Measurements from ENCODE around the gene MARCHF3. TPM values are rescaled to one million over a fixed set of nuclear protein-coding genes. Genes with fewer than 3 reads are reported as not detected.
"Not testable (repeated sequence)": the region's sequence is repeated elsewhere in the genome, so short reads cannot be mapped to it uniquely, and the experiment has no call there.

The MARCHF3 gene
- polyA plus RNA-seq, 4 donors = 3.6 to 8.5 (median 5.4) TPM

DNA sequence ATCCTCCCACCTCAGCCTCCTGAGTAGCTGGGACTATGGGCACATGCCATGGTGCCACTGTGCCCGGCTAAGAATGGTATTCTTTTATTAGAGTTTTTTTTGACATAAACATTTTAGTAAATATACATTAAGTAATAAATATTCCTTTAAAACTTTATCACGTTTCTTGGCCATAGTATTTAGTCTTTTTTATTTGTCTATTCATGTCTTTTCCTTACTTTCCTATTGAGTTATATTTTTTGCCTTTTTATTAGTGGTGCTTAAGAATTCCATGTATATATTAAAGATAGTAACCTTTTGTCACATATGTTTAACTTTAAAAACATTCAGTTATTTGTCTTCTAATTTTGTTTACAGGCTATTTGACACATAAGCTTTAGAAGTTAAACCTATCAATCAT lies 73.4 kb downstream of the MARCHF3 start:
- Histone ChIP-seq H3K36me3 (ENCODE audit: control insufficient read depth in 3 of 3, insufficient read depth in 2 of 3, low read depth in 1 of 3, low read length in 3 of 3) (no peaks in the 10 kb centered on the region), H3K27ac (ENCODE audit: low read depth in 1 of 3, low read length in 2 of 3) (no peak overlapping the region), H3K27me3 (ENCODE audit: control insufficient read depth in 3 of 3, insufficient read depth in 3 of 3, low read length in 3 of 3) (no peaks in the 10 kb centered on the region), H3K4me1 (ENCODE audit: control insufficient read depth in 3 of 3, insufficient read depth in 2 of 3, low read depth in 1 of 3, low read length in 2 of 3) (no peaks in the 10 kb centered on the region), H3K9me3 (ENCODE audit: control insufficient read depth in 2 of 2, insufficient read depth in 1 of 2, low read depth in 1 of 2, low read length in 1 of 2) (no peaks in the 10 kb centered on the region), H3K4me3 (ENCODE audit: low read depth in 1 of 3, low read length in 3 of 3) (no peak overlapping the region)
- 90 to 96% (median 90%) methylated on average over 2 of the region's 2 CpGs for WGBS, 3 donors
- peak; percentile 15 for FAIRE-seq
- no peak for DNase-seq

DNA sequence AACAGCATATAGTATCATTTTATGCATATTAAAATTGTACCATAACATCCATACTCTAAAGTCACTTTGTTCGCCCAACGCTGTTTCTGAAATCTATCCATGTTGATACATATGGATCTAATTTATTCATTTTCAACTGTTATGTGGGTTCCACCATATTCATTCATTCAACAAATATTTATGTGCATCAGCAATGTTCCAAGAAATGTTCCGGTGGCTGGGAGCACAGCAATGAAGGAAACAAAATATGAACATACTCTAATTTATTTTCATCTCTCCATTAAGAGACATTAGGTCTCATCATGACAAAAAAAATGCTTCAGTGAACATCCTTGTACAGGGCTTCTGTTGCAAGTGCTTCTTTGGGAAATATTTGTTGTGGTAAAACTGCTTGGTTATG lies 75.4 kb downstream of the MARCHF3 start:
- Histone ChIP-seq H3K36me3 (ENCODE audit: control insufficient read depth in 3 of 3, insufficient read depth in 2 of 3, low read depth in 1 of 3, low read length in 3 of 3) (no peaks in the 10 kb centered on the region), H3K27ac (ENCODE audit: low read depth in 1 of 3, low read length in 2 of 3) (no peak overlapping the region), H3K4me3 (ENCODE audit: low read depth in 1 of 3, low read length in 3 of 3) (no peak overlapping the region), H3K27me3 (ENCODE audit: control insufficient read depth in 3 of 3, insufficient read depth in 3 of 3, low read length in 3 of 3) (no peaks in the 10 kb centered on the region), H3K9me3 (ENCODE audit: control insufficient read depth in 2 of 2, insufficient read depth in 1 of 2, low read depth in 1 of 2, low read length in 1 of 2) (no peaks in the 10 kb centered on the region), H3K4me1 (ENCODE audit: control insufficient read depth in 3 of 3, insufficient read depth in 2 of 3, low read depth in 1 of 3, low read length in 2 of 3) (no peaks in the 10 kb centered on the region)
- FAIRE-seq (no peak), DNase-seq (no peak)
- whole genome bisulfite sequencing, 3 donors = 94 to 99% (median 98%) methylated on average over 3 of the region's 3 CpGs

DNA sequence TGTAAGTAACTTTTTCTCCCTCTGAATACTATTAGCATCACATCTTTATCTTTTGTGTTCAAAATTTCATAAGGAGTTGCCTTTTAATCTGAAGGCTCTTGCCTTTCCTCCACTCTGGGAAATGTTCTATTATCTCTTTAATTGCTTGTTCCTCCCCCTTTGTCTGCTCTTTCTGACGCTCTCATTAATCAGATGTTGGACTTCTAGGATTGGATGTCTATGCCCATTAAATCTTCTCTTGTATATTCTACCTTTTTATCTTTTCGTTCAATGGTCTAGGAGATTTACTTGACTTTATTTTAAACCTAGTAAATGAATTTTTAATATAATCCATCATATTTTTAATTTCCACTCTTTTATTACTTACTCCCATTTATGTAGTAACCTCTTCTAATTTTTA lies 76.7 kb downstream of the MARCHF3 start:
- FAIRE-seq (no peak), DNase-seq (no peak)
- H3K9me3 ChIP-seq (ENCODE audit: control insufficient read depth in 2 of 2, insufficient read depth in 1 of 2, low read depth in 1 of 2, low read length in 1 of 2) = no peaks in the 10 kb centered on the region
- H3K4me3 ChIP-seq (ENCODE audit: low read depth in 1 of 3, low read length in 3 of 3) = no peak overlapping the region
- WGBS, 3 donors = 90 to 100% (median 91%) methylated on average over 2 of the region's 2 CpGs
- no peaks in the 10 kb centered on the region for H3K27me3 ChIP-seq (ENCODE audit: control insufficient read depth in 3 of 3, insufficient read depth in 3 of 3, low read length in 3 of 3)
- H3K27ac ChIP-seq (ENCODE audit: low read depth in 1 of 3, low read length in 2 of 3) = no peak overlapping the region
- H3K4me1 ChIP-seq (ENCODE audit: control insufficient read depth in 3 of 3, insufficient read depth in 2 of 3, low read depth in 1 of 3, low read length in 2 of 3) = no peaks in the 10 kb centered on the region
- no peaks in the 10 kb centered on the region for H3K36me3 ChIP-seq (ENCODE audit: control insufficient read depth in 3 of 3, insufficient read depth in 2 of 3, low read depth in 1 of 3, low read length in 3 of 3)

DNA sequence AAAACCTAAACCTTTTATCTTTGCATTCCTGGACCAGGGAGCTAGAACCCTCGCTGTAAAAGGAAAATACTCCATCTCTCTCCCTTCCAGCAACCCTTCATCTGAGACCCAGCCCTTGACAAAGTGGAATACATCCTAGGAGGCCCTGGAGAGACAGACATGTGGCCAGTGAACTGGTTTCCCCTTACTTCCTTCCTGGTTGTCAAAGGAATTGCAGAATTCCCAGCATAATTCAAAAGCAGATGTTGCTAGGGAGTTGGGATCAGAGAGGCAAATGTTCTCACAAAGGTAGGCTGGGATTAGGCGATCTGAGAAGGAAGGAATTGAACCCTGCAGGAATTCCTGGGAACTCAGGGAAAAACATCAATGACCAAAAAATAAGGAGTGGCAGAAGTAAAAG lies 80.9 kb downstream of the MARCHF3 start:
- H3K4me3 ChIP-seq (ENCODE audit: low read depth in 1 of 3, low read length in 3 of 3) = no peak overlapping the region
- H3K36me3 ChIP-seq (ENCODE audit: control insufficient read depth in 3 of 3, insufficient read depth in 2 of 3, low read depth in 1 of 3, low read length in 3 of 3) = no peaks in the 10 kb centered on the region
- no peak for DNase-seq
- no peaks in the 10 kb centered on the region for H3K9me3 ChIP-seq (ENCODE audit: control insufficient read depth in 2 of 2, insufficient read depth in 1 of 2, low read depth in 1 of 2, low read length in 1 of 2)
- no peaks in the 10 kb centered on the region for H3K27me3 ChIP-seq (ENCODE audit: control insufficient read depth in 3 of 3, insufficient read depth in 3 of 3, low read length in 3 of 3)
- H3K27ac ChIP-seq (ENCODE audit: low read depth in 1 of 3, low read length in 2 of 3) = no peak overlapping the region
- no peaks in the 10 kb centered on the region for H3K4me1 ChIP-seq (ENCODE audit: control insufficient read depth in 3 of 3, insufficient read depth in 2 of 3, low read depth in 1 of 3, low read length in 2 of 3)
- FAIRE-seq = no peak
- WGBS, 3 donors = 86 to 90% (median 87%) methylated on average over 2 of the region's 2 CpGs

DNA sequence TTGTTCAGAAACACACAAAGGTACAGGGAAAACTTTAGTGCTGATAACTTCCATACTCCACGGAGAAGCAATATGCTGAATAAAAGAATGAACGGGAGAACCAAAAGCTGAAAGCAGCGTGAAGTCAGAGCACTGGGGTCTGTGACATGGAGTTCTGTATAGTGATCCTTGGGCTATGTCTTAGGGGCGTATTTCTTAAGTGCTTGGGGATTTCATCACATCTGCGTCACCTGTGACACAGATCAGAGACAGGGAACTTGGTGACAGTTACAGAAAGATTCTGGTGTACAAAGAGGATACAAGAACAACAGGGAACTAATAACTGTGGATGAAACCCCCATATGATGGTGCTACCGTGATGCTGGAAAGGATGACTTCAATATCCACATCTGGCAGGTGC lies 81.9 kb downstream of the MARCHF3 start:
- H3K4me3 ChIP-seq (ENCODE audit: low read depth in 1 of 3, low read length in 3 of 3) = no peak overlapping the region
- H3K27ac ChIP-seq (ENCODE audit: low read depth in 1 of 3, low read length in 2 of 3) = no peak overlapping the region
- no peak for DNase-seq
- H3K4me1 ChIP-seq (ENCODE audit: control insufficient read depth in 3 of 3, insufficient read depth in 2 of 3, low read depth in 1 of 3, low read length in 2 of 3) = no peaks in the 10 kb centered on the region
- H3K27me3 ChIP-seq (ENCODE audit: control insufficient read depth in 3 of 3, insufficient read depth in 3 of 3, low read length in 3 of 3) = no peaks in the 10 kb centered on the region
- no peaks in the 10 kb centered on the region for H3K9me3 ChIP-seq (ENCODE audit: control insufficient read depth in 2 of 2, insufficient read depth in 1 of 2, low read depth in 1 of 2, low read length in 1 of 2)
- FAIRE-seq = no peak
- WGBS, 3 donors = 95 to 100% (median 97%) methylated on average over 6 of the region's 6 CpGs
- no peaks in the 10 kb centered on the region for H3K36me3 ChIP-seq (ENCODE audit: control insufficient read depth in 3 of 3, insufficient read depth in 2 of 3, low read depth in 1 of 3, low read length in 3 of 3)

DNA sequence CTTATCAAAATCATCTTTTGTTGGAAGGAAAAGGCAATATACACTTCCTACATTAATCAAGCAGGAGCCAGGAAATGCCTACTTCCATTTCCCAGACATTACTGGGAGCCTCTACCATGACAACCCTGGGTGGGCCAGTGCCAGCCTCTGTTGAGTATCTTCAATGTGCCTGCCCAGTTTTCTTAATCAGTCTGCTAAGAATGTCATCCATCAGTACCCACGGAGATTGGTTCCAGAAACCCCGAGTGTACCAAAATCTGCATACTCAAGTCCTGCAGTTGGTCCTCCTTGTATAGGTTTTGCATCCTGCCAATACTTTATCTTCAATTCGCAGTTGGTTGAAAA lies 82.4 kb downstream of the MARCHF3 start:
- no peak overlapping the region for H3K4me3 ChIP-seq (ENCODE audit: low read depth in 1 of 3, low read length in 3 of 3)
- WGBS, 3 donors = 92 to 95% (median 94%) methylated on average over 3 of the region's 3 CpGs
- H3K36me3 ChIP-seq (ENCODE audit: control insufficient read depth in 3 of 3, insufficient read depth in 2 of 3, low read depth in 1 of 3, low read length in 3 of 3) = no peaks in the 10 kb centered on the region
- no peak overlapping the region for H3K27ac ChIP-seq (ENCODE audit: low read depth in 1 of 3, low read length in 2 of 3)
- no peaks in the 10 kb centered on the region for H3K4me1 ChIP-seq (ENCODE audit: control insufficient read depth in 3 of 3, insufficient read depth in 2 of 3, low read depth in 1 of 3, low read length in 2 of 3)
- FAIRE-seq (no peak), DNase-seq (no peak)
- H3K9me3 ChIP-seq (ENCODE audit: control insufficient read depth in 2 of 2, insufficient read depth in 1 of 2, low read depth in 1 of 2, low read length in 1 of 2) = no peaks in the 10 kb centered on the region
- no peaks in the 10 kb centered on the region for H3K27me3 ChIP-seq (ENCODE audit: control insufficient read depth in 3 of 3, insufficient read depth in 3 of 3, low read length in 3 of 3)

DNA sequence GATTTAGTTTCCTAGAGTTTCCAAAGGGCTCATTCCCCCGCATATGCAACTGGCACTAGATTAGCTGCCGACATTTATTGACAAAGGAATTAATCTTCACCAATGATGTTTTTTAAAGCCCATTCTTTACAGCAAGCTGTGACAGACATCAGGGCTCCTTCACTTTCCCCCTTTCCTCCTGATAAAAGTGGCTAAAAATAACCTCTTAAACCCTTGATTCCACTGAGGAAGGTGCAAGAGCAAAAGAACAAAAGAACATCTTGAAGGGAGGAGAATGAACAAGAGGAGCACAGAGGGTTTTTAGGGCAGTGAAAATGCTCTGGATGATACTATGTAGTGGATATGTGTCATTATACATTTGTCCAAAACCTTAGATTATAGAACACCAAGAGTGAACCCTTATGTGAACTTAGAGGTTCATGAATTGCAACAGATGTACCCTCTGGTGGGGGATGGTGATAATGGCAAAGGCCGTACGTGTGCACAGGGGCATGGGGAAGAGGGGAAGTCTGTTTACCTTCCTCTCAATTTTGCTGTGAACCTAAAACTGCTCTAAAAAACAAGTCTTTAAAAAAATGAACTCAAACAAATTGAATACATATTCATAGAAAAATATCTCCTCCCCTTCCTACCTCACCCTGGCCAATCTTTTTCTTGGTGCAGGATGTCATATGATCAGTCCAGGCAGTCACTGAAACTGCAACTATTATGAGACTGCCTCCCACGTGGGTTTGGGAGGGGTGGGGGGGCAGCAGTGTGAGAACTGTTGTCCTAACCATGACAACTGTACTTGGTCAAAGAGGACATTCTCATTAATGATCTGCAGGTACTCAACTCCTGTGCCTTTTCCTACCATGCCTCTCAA lies 83.0 kb downstream of the MARCHF3 start:
- Histone ChIP-seq H3K9me3 (ENCODE audit: control insufficient read depth in 2 of 2, insufficient read depth in 1 of 2, low read depth in 1 of 2, low read length in 1 of 2) (no peaks in the 10 kb centered on the region), H3K36me3 (ENCODE audit: control insufficient read depth in 3 of 3, insufficient read depth in 2 of 3, low read depth in 1 of 3, low read length in 3 of 3) (no peaks in the 10 kb centered on the region), H3K27ac (ENCODE audit: low read depth in 1 of 3, low read length in 2 of 3) (no peak overlapping the region), H3K4me1 (ENCODE audit: control insufficient read depth in 3 of 3, insufficient read depth in 2 of 3, low read depth in 1 of 3, low read length in 2 of 3) (no peaks in the 10 kb centered on the region), H3K27me3 (ENCODE audit: control insufficient read depth in 3 of 3, insufficient read depth in 3 of 3, low read length in 3 of 3) (no peaks in the 10 kb centered on the region), H3K4me3 (ENCODE audit: low read depth in 1 of 3, low read length in 3 of 3) (no peak overlapping the region)
- DNase-seq (peak in 1 of 2 donors; percentile 21), FAIRE-seq (no peak)
- WGBS, 3 donors = 63 to 71% (median 64%) methylated on average over 5 of the region's 5 CpGs

DNA sequence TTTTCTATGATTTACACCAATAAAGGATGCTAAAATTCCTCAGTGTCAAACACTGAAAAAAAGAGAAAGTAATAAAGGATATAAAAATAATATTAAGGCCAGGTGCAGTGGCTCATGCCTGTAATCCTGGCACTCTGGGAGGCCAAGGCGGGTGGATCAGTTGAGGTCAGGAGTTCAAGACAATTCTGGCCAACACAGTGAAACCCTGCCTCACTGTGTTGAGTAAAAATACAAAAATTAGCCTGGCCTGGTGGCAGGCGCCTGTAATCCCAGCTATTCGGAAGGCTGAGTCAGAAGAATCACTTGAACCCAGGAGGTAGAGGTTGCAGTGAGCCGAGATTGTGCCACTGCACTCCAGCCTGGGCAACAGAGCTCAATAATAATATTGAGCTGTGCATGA lies 87.5 kb downstream of the MARCHF3 start:
- H3K4me1 ChIP-seq (ENCODE audit: control insufficient read depth in 3 of 3, insufficient read depth in 2 of 3, low read depth in 1 of 3, low read length in 2 of 3); H3K4me3 ChIP-seq (ENCODE audit: low read depth in 1 of 3, low read length in 3 of 3); H3K27me3 ChIP-seq (ENCODE audit: control insufficient read depth in 3 of 3, insufficient read depth in 3 of 3, low read length in 3 of 3); H3K27ac ChIP-seq (ENCODE audit: low read depth in 1 of 3, low read length in 2 of 3); H3K9me3 ChIP-seq (ENCODE audit: control insufficient read depth in 2 of 2, insufficient read depth in 1 of 2, low read depth in 1 of 2, low read length in 1 of 2); FAIRE-seq; DNase-seq; H3K36me3 ChIP-seq (ENCODE audit: control insufficient read depth in 3 of 3, insufficient read depth in 2 of 3, low read depth in 1 of 3, low read length in 3 of 3): not testable (repeated sequence)
- WGBS, 3 donors = 87 to 97% (median 91%) methylated on average over 4 of the region's 4 CpGs

DNA sequence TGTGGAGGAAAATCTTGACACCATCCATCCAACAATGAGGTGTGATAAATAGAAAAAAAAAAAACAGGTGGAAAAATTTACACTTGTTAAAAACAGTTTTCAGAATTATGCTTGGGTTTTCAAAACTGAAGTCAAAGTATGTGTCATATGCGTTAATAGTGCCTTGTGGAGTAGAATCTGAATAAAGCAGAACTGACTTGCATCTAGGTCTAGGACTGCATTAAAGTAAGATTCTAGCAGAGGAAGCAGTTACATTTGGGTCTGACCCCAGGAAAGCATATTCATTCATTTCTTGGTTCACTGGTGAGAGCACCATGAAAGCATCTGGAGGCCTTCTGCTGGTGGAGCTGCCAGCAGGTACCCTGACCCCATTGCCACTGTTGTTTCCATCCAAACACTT lies 89.0 kb downstream of the MARCHF3 start:
- 88 to 90% (median 90%) methylated on average over 1 of the region's 1 CpG for WGBS, 3 donors
- Histone ChIP-seq H3K4me3 (ENCODE audit: low read depth in 1 of 3, low read length in 3 of 3) (no peak overlapping the region), H3K4me1 (ENCODE audit: control insufficient read depth in 3 of 3, insufficient read depth in 2 of 3, low read depth in 1 of 3, low read length in 2 of 3) (no peaks in the 10 kb centered on the region), H3K36me3 (ENCODE audit: control insufficient read depth in 3 of 3, insufficient read depth in 2 of 3, low read depth in 1 of 3, low read length in 3 of 3) (no peaks in the 10 kb centered on the region), H3K27me3 (ENCODE audit: control insufficient read depth in 3 of 3, insufficient read depth in 3 of 3, low read length in 3 of 3) (no peaks in the 10 kb centered on the region), H3K9me3 (ENCODE audit: control insufficient read depth in 2 of 2, insufficient read depth in 1 of 2, low read depth in 1 of 2, low read length in 1 of 2) (no peaks in the 10 kb centered on the region), H3K27ac (ENCODE audit: low read depth in 1 of 3, low read length in 2 of 3) (no peak overlapping the region)
- DNase-seq (no peak), FAIRE-seq (no peak)
